IMR-90 (cell line): ENCODE data around the gene KCNQ5. TPM values are rescaled to one million over a fixed set of nuclear protein-coding genes. Genes with fewer than 3 reads are reported as not detected.

Experiments used
- ATAC-seq: fragments of 200-7000 bp; cut with Tn5 transposase; 2 replicates; pipeline ENCODE4 v1.9.1; 2020; ENCODE audit warnings: low read depth, mild to moderate bottlenecking, moderate library complexity
- BruUV-seq: library from RNA; stranded (reverse); fragments of 400-500 nt; replicated peaks from 2 replicates; lab custom pipeline; 2021; lab: Mats Ljungman, UMichigan
- CTCF ChIA-PET: fragments of 300-600 bp; formaldehyde crosslinking; extraction: SDS; loops from one replicate; lab custom pipeline; 2021; ENCODE audit warnings: antibody characterized with exemption; lab: Yijun Ruan, JAX
- POLR2A ChIA-PET: fragments of 300-600 bp; sonication (Branson Sonifier 250); formaldehyde crosslinking; loops from one replicate; lab custom pipeline; 2022; ENCODE audit warnings: antibody characterized with exemption; ENCODE audit not compliant: unreplicated experiment; lab: Charles Lee
- DNase-seq: peaks from one replicate; pipeline ENCODE4 v3.0.0; 2013
- H2AFZ ChIP-seq: replicated peaks from 2 replicates; pipeline ENCODE3; 2013; ENCODE audit warnings: low read length, mild to moderate bottlenecking; ENCODE audit not compliant: poor library complexity
- H2AK5ac ChIP-seq: 2 replicates; pipeline ENCODE4 v1.6.1; 2013; ENCODE audit warnings: low read depth, low read length, inconsistent platforms
- H2AK9ac ChIP-seq: replicated peaks from 2 replicates; pipeline ENCODE3; 2013; ENCODE audit warnings: mild to moderate bottlenecking, low read depth, low read length, moderate library complexity; ENCODE audit not compliant: poor library complexity
- H2BK120ac ChIP-seq: 2 replicates; pipeline ENCODE4 v1.6.1; 2013; ENCODE audit warnings: low read depth, low read length, inconsistent platforms
- H2BK15ac ChIP-seq: 3 replicates; pipeline ENCODE4 v1.6.1; 2013; ENCODE audit warnings: low read depth, low read length, inconsistent platforms
- H2BK20ac ChIP-seq: 2 replicates; pipeline ENCODE4 v1.6.1; 2013; ENCODE audit warnings: low read depth, mild to moderate bottlenecking, inconsistent platforms, low read length, moderate library complexity
- H2BK5ac ChIP-seq: 2 replicates; pipeline ENCODE4 v1.6.1; 2013; ENCODE audit warnings: mild to moderate bottlenecking, low read depth, low read length, inconsistent platforms; ENCODE audit not compliant: poor library complexity, severe bottlenecking
- H3K14ac ChIP-seq: replicated peaks from 2 replicates; pipeline ENCODE4 v1.6.1; 2013; ENCODE audit warnings: low read depth, low read length, inconsistent platforms
- H3K18ac ChIP-seq: 2 replicates; pipeline ENCODE4 v1.6.1; 2013; ENCODE audit warnings: low read depth, low read length, control low read depth
- H3K23ac ChIP-seq: 2 replicates; pipeline ENCODE4 v1.6.1; 2013; ENCODE audit warnings: low read depth, low read length, inconsistent platforms
- H3K27ac ChIP-seq: 2 replicates; pipeline ENCODE4 v1.5.1; 2013; ENCODE audit warnings: mild to moderate bottlenecking, control low read depth, low read length; ENCODE audit not compliant: insufficient read depth
- H3K27me3 ChIP-seq: 2 replicates; pipeline ENCODE4 v1.6.1; 2013; ENCODE audit warnings: low read length; ENCODE audit not compliant: control insufficient read depth, insufficient read depth
- H3K36me3 ChIP-seq: 2 replicates; pipeline ENCODE4 v1.6.1; 2013; ENCODE audit warnings: low read length, mixed read lengths; ENCODE audit not compliant: control insufficient read depth, insufficient read depth
- H3K4ac ChIP-seq: 2 replicates; pipeline ENCODE4 v1.6.1; 2013; ENCODE audit warnings: low read depth, low read length, inconsistent platforms
- H3K4me1 ChIP-seq: 2 replicates; pipeline ENCODE4 v1.6.1; 2013; ENCODE audit warnings: low read length, mixed read lengths; ENCODE audit not compliant: control insufficient read depth, insufficient read depth
- H3K4me2 ChIP-seq: 2 replicates; pipeline ENCODE4 v1.6.1; 2013; ENCODE audit warnings: low read depth, mild to moderate bottlenecking, control low read depth, low read length, moderate library complexity
- H3K4me3 ChIP-seq: 2 replicates; pipeline ENCODE4 v1.5.1; 2013; ENCODE audit warnings: low read depth, mild to moderate bottlenecking, control low read depth, low read length, moderate library complexity; ENCODE audit not compliant: insufficient read depth
- H3K56ac ChIP-seq: 2 replicates; pipeline ENCODE4 v1.6.1; 2013; ENCODE audit warnings: low read length, inconsistent platforms; ENCODE audit not compliant: insufficient read depth; ENCODE audit errors: extremely low read depth
- H3K79me1 ChIP-seq, 2 experiments: 2 replicates each; pipeline ENCODE4 v1.6.1; 2013; ENCODE audit warnings: low read length in 2 of 2, inconsistent platforms in 1 of 2, low read depth in 1 of 2
- H3K9ac ChIP-seq: 2 replicates; pipeline ENCODE4 v1.6.1; 2013; ENCODE audit warnings: low read depth, low read length, control low read depth
- H3K9me1 ChIP-seq: 2 replicates; pipeline ENCODE4 v1.6.1; 2013; ENCODE audit warnings: low read length, inconsistent platforms; ENCODE audit not compliant: insufficient read depth
- H3K9me3 ChIP-seq: 2 replicates; pipeline ENCODE4 v1.6.1; 2013; ENCODE audit warnings: low read length; ENCODE audit not compliant: control insufficient read depth, insufficient read depth
- H4K20me1 ChIP-seq: 2 replicates; pipeline ENCODE4 v1.6.1; 2013; ENCODE audit warnings: low read length, inconsistent platforms; ENCODE audit not compliant: insufficient read depth
- H4K5ac ChIP-seq: 2 replicates; pipeline ENCODE4 v1.6.1; 2013; ENCODE audit warnings: mild to moderate bottlenecking, low read depth, low read length, control low read depth
- H4K8ac ChIP-seq, 2 experiments: 2 replicates each; pipeline ENCODE4 v1.6.1; 2013; ENCODE audit warnings: low read depth in 2 of 2, low read length in 2 of 2, control low read depth in 1 of 2, inconsistent platforms in 1 of 2
- H4K91ac ChIP-seq: 2 replicates; pipeline ENCODE4 v1.6.1; 2013; ENCODE audit warnings: low read depth, low read length, inconsistent platforms; ENCODE audit not compliant: insufficient read depth
- SMC3 ChIP-seq: fragments of 150-350 bp; IDR thresholded peaks from 2 replicates; pipeline ENCODE4 v1.6.1; 2016; ENCODE audit warnings: low read depth, mild to moderate bottlenecking, antibody characterized with exemption, low read length, moderate library complexity
- WGBS, 2 experiments: methylation state at CpG; one replicate each; pipeline versions ENCODE4 v1.1.5 to v1.1.7; 2013; ENCODE audit warnings: missing lambda C conversion rate in 2 of 2; ENCODE audit not compliant: insufficient read length in 1 of 2; ENCODE audit errors: extremely low coverage in 2 of 2; 5-methylcytosine and 5-hydroxymethylcytosine counted together
- dilution Hi-C: fragments of 300-500 bp; cut with HindIII; formaldehyde crosslinking; loops from one replicate; pipeline ENCODE4 v1.14.3; 2018; ENCODE audit warnings: low sequenced_read_pairs; ENCODE audit not compliant: unreplicated experiment
- in situ Hi-C: fragments of 300-500 bp; cut with MboI; formaldehyde crosslinking; loops from 3 replicates; pipeline ENCODE4 v1.14.3; 2019; ENCODE audit warnings: low sequenced_read_pairs, inconsistent platforms, mixed read lengths
- intact Hi-C: fragments of 100-400 bp; cut with micrococcal nuclease; formaldehyde crosslinking; loops from 2 replicates; pipeline ENCODE4 v1.10.0; 2022
- polyA plus RNA-seq, 3 experiments: library from polyadenylated mRNA; depleted of rRNA; stranded (reverse); fragments of >200 nt; gene quantifications; 2 replicates each; pipeline ENCODE4 v1.2.3, GENCODE V29; 2012; ENCODE audit warnings: low replicate concordance in 1 of 3
- total RNA-seq: library from RNA; depleted of rRNA; stranded (reverse); fragments of >200 nt; gene quantifications from 2 replicates; pipeline ENCODE4 v1.2.3, GENCODE V29; 2012

Gene KCNQ5
- total and polyA plus RNA-seq, 2 of the 4 experiments (the other 2 are of a cell fraction), result 0.75 to 1.3 TPM

GRCh38 chr6:72784071-72784470 is 162.2 kb downstream of the KCNQ5 start:
- Histone ChIP-seq H4K5ac (peak overlapping the region; percentile 22), H2BK5ac (peak overlapping the region; percentile 3), H2AFZ (peak overlapping the region; percentile 16), H3K18ac (peak overlapping the region; percentile 5; the same call in 1 of the 2 replicates), H2BK15ac (peak overlapping the region; percentile 72; the same call in 1 of the 3 replicates), H3K4me3 (no peak overlapping the region), H3K9me1 (peaks cover 8% of the 10 kb centered on the region), H3K4ac (peak overlapping the region; percentile 49), H3K14ac (peak overlapping the region; percentile 64; the same call in 1 of the 2 replicates), H3K56ac (no peak overlapping the region), H4K8ac (peak overlapping the region in 1 of 2 experiments; percentile 61; a peak in 3 of 4 replicates), H4K20me1 (peaks cover 8% of the 10 kb centered on the region), H2BK120ac (peak overlapping the region; percentile 52; the same call in 1 of the 2 replicates), H2BK20ac (peak overlapping the region; percentile 5; the same call in 1 of the 2 replicates), H4K91ac (peak overlapping the region; percentile 34; the same call in 1 of the 2 replicates), H2AK5ac (peak overlapping the region; percentile 91), H3K36me3 (no peaks in the 10 kb centered on the region), H3K4me2 (peak overlapping the region; percentile 12), H3K23ac (0 out of 2 replicates have a peak overlapping the region, but pooled peaks have one; percentile 49), H2AK9ac (no peak overlapping the region), H3K27me3 (no peaks in the 10 kb centered on the region), H3K79me1 (no peaks in the 10 kb centered on the region), H3K4me1 (peaks cover 11% of the 10 kb centered on the region), H3K9ac (no peak overlapping the region), H3K9me3 (no peaks in the 10 kb centered on the region), H3K27ac (peak overlapping the region; percentile 36; the same call in 1 of the 2 replicates)
- 100% methylated on average over 1 of the region's 3 CpGs; no CpG with 5 or more reads in 1 of the 2 experiments for WGBS, 2 experiments
- dilution Hi-C loops, result no loop called here
- ATAC-seq (no peak), DNase-seq (peak; percentile 42)
- CTCF ChIA-PET, result no interaction called here
- TF ChIP-seq SMC3, result no peak
- no TSS peak for BruUV-seq
- in situ Hi-C loops, result no loop called here
- POLR2A ChIA-PET, result no interaction called here
- intact Hi-C loops, result loop anchor here (10.0 kb wide), 1 partner anchor 341 kb away; no protein-coding TSS in a partner anchor
